GM04503 (cell line): ENCODE data around the gene TP53.
A peak's percentile ranks its signal among the peaks of the same experiment; 100 is the strongest.
"Not testable (repeated sequence)": the region's sequence is repeated elsewhere in the genome, so short reads cannot be mapped to it uniquely, and the experiment has no call there.

Experiments
- DNase-seq: peaks from one replicate; pipeline ENCODE4 v3.0.0-alpha.2; 2012; ENCODE audit warnings: low read depth

Gene TP53

GRCh38 chr17:7631398-7632380 is 55.6 kb downstream of the TP53 start:
- no peak for DNase-seq

GRCh38 chr17:7629939-7630571 is 57.2 kb downstream of the TP53 start, which contains the start of gene SHBG:
Gene SHBG (plus strand): TSS chr17:7630135. CDS start chr17:7630173, 38 bp downstream.
- no peak for DNase-seq

- DNase-seq = peak; percentile 72
Observed at GRCh38 chr17:7627250-7628121, 59.8 kb downstream of the TP53 start, which contains the start of gene SAT2. Gene SAT2 (minus strand): TSS chr17:7627821. CDS start chr17:7627635, 186 bp downstream.

- no peak for DNase-seq
Observed at GRCh38 chr17:7626956-7627249, 60.4 kb downstream of the TP53 start.

DNA sequence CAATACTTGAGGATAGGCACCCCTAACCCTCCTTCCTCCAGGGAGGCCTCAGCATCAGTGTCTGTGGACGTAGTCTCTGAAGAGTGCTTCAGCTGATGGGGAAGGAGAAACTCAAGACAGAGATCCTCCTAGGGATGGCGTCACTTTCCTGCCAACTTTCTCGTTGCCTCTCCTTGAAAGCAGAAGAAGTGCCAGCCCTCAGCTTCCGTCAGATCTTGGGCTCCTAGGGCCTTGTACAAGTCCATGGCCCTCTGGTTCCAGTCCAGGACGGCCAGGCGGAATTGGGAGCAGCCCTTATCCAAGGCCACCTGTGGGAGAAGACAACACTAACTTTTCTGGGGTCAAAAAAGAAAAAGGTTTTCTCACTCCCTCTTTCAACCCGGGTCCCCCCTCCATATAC is 61.0 kb downstream of the TP53 start:
- no peak for DNase-seq

- not testable (repeated sequence) for DNase-seq
Observed at GRCh38 chr17:7625749-7626148, 61.5 kb downstream of the TP53 start.

DNA sequence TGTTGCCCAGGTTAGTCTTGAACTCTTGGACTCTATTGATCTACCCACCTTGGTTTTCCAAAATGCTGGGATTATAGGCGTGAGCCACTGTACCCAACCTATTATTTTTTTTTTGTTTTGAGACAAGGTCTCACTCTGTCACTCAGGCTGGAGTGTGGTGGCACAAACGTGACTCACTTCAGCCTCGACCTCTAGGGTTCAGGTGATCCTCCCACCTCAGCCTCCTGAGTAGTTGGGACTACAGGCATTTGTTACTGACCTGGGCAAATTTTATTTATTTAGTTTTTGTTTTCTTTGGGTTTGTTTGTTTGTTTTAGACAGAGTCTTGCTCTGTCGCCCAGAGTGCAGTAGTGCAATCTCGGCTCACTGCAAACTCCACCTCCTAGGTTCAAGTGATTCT is 63.6 kb downstream of the TP53 start:
- DNase-seq = no peak

DNA sequence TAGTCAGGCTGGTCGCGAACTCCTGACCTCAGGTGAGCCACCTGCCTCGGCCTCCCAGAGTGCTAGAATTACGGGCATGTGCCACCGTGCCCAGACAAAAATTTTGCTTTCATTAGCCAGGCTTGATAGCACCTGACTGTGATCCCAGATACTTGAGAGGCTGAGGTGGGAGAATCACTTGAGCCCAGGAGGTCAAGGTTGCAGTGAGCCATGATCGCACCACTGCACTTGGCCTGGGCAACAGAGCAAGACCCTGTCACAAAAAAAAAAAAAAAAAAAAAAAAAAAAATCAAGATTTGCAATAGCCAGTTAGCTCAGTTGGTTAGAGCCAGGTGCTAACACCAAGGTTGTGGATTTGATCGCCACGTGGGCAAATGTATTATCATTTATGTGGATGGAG is 66.5 kb downstream of the TP53 start:
- no peak for DNase-seq

DNA sequence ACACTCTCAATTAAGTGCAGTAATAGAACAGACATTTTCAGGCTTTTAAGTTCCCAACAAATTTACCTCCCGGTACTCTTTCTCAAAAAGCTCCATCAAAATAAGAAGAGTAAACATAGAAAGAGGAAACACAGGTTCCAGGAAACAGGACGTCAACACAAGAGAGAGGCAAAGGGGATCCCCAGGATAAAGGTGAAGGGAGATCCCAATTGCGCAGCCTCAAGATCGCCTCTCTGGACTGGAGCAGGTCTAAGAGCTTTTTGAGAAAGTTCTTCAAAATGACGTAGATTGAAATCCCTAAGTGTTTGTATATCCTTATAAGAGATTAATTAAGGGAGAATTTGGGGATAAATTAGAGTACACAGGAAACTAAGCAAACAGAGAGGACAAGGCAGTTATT is 68.7 kb downstream of the TP53 start:
- no peak for DNase-seq
